ENCODE measurements around the gene GJD2. TPM values are rescaled to one million over a fixed set of nuclear protein-coding genes. Genes with fewer than 3 reads are reported as not detected.

GJD2 gene
- total and polyA plus RNA-seq, 11 donors, result 0.04 to 0.31 (median 0.25) TPM; not detected in 6

- ATAC-seq, result no peak
- H3K4me1 ChIP-seq, result peaks cover 0 to 5% (median 0%) of the 10 kb centered on the region in 12 donors
- TF ChIP-seq CTCF (IDR thresholded peaks at IDR 0.05) (no peak), POLR2A (IDR thresholded peaks at IDR 0.05) (no peak)
- intact Hi-C loops (cut with DNase I), result no loop called here
- H3K27me3 ChIP-seq, result peaks cover 0 to 6% (median 0%) of the 10 kb centered on the region in 9 donors
- H3K4me3 ChIP-seq, result no peak overlapping the region
- no peak overlapping the region for H3K27ac ChIP-seq
- DNase-seq, result no peak
- H3K9me3 ChIP-seq, result no peaks in the 10 kb centered on the region
- H3K36me3 ChIP-seq, result no peaks in the 10 kb centered on the region
- 85 to 95% (median 92%) methylated on average over 2 of the region's 2 CpGs for WGBS, 4 donors
These were observed 15.5 kb downstream of the GJD2 start for GRCh38 chr15:34739346-34739745.

DNA sequence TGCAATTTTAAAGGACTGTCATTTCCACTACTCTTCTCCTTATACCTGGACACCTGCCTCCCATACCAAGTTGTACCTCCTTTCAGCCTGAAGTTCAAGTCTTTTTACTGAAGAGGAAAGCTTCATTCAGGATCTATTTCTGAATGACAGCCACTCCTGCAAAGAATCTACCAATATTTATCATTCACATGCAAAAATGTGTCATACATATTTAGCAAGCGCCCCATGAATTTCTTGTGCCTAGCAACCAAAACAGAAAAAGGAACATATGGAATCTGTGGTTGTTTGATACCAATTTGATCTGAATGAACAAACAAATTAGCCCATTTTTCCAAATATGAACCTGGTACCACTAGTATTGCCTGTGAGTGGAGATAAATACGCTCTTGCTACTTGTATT is 16.8 kb downstream of the GJD2 start:
- Histone ChIP-seq H3K9me3 (no peaks in the 10 kb centered on the region), H3K27ac (peak overlapping the region in 2 of 12 donors; percentile 18 to 21), H3K4me3 (no peak overlapping the region), H3K27me3 (peaks cover 0 to 3% (median 0%) of the 10 kb centered on the region in 9 donors), H3K36me3 (no peaks in the 10 kb centered on the region), H3K4me1 (peaks cover 0 to 5% (median 0%) of the 10 kb centered on the region in 12 donors)
- TF ChIP-seq CTCF (IDR thresholded peaks at IDR 0.05) (no peak), POLR2A (IDR thresholded peaks at IDR 0.05) (no peak)
- ATAC-seq (no peak), DNase-seq (no peak)
- WGBS, 4 donors, result 84 to 94% (median 91%) methylated on average over 2 of the region's 2 CpGs
- intact Hi-C loops (cut with DNase I), result no loop called here

DNA sequence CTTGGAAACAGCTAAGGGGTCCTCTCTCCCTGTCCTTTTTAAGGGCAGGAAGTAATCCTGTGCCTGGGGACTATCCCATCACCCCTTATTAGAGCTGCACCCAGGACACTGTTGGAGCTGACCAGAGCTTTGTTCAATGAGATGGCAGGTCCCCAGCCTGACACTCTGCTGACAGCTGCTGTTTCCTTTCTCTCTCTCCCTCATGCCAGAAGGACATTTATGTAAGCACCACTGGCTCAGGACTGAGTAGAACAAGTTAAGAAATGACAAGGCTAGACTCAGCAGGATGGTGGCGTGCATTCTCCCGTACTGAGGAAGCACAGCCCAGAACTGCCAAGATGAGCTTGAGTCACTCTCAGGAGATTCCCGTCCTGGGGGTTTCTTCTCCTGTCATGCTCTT is 17.3 kb downstream of the GJD2 start:
- Histone ChIP-seq H3K4me3 (no peak overlapping the region), H3K36me3 (no peaks in the 10 kb centered on the region), H3K27ac (peak overlapping the region in 6 of 12 donors; percentile 14 to 47 (median 30)), H3K4me1 (peaks cover 0 to 5% (median 0%) of the 10 kb centered on the region in 12 donors), H3K9me3 (no peaks in the 10 kb centered on the region), H3K27me3 (peaks cover 0 to 3% (median 0%) of the 10 kb centered on the region in 9 donors)
- peak in 3 of 5 donors; percentile 26 to 46 (median 33) for DNase-seq
- 29 to 40% (median 34%) methylated on average over 3 of the region's 3 CpGs for WGBS, 4 donors
- intact Hi-C loops (cut with DNase I), result no loop called here
- peak; percentile 93 to 97 (median 96) for ATAC-seq
- no peak for TF ChIP-seq CTCF (IDR thresholded peaks at IDR 0.05)
- no peak for TF ChIP-seq POLR2A (IDR thresholded peaks at IDR 0.05)

DNA sequence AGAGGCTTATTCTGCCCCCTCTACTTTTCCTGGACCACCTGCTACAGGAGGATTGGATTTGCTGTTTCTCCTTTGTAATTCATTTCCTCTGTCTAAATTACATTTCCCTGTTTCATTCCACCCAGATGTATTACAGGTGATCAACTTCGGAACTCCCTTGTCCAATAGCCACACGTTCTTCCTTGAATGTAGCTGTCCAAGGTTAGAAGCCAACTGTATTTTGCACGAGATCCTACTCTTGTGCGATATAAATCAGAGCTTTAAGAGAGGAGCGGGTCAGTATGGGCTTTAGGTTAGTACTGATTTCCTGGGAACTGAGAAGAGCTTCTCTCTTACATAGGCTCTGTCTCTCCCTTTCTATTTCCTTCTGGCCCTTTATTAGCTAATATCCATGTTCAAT is 20.5 kb downstream of the GJD2 start:
- no peaks in the 10 kb centered on the region for H3K27me3 ChIP-seq
- intact Hi-C loops (cut with DNase I), result no loop called here
- H3K4me1 ChIP-seq, result peaks cover 0 to 5% (median 0%) of the 10 kb centered on the region in 12 donors
- H3K36me3 ChIP-seq, result no peaks in the 10 kb centered on the region
- ATAC-seq, result no peak
- H3K4me3 ChIP-seq, result no peak overlapping the region
- WGBS, 4 donors, result 67 to 69% (median 67%) methylated on average over 5 of the region's 5 CpGs
- no peaks in the 10 kb centered on the region for H3K9me3 ChIP-seq
- H3K27ac ChIP-seq, result no peak overlapping the region
- no peak for DNase-seq
- TF ChIP-seq CTCF (IDR thresholded peaks at IDR 0.05) (no peak), POLR2A (IDR thresholded peaks at IDR 0.05) (no peak)
